ENCODE data around the gene SPATS2L.

Gene SPATS2L, protein sequence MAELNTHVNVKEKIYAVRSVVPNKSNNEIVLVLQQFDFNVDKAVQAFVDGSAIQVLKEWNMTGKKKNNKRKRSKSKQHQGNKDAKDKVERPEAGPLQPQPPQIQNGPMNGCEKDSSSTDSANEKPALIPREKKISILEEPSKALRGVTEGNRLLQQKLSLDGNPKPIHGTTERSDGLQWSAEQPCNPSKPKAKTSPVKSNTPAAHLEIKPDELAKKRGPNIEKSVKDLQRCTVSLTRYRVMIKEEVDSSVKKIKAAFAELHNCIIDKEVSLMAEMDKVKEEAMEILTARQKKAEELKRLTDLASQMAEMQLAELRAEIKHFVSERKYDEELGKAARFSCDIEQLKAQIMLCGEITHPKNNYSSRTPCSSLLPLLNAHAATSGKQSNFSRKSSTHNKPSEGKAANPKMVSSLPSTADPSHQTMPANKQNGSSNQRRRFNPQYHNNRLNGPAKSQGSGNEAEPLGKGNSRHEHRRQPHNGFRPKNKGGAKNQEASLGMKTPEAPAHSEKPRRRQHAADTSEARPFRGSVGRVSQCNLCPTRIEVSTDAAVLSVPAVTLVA

DNA sequence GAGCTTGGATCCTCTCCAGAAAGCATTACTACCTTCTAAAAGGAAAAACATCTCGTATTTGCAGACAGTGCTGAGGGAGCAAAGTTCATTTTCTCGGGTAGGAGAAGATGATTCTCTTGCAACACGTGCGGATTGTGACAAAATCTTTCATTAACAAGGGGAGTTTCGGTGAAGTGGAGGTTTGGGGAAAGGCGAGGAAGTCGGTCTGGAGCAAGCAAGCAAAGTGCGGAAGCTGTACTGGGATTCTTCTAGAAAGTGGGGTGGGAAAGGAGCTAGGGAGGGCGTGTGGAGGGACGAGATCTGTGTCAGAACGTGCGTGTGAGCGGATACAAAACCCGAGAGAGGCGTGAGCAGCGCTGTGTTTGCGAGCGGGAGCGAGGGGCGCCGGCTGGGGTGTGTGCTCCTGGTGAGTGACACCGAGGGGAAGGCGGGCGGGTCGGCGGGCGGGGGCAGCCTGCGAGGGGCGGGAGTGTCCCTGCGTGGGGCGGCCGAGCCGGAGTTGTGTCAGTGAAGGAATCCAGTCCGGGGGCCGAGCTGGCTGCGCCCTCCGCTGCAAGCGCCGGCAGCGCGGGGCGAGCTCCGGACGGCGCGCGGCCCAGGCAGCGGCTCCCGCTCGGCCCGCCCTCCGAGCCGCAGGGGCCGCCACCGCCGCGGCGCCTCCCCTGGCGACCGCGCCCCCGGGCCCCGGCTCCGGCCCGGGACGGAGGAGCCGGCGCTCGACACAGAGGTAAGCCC lies at the start of gene SPATS2L:
Gene SPATS2L, plus strand, starts transcription at position 498 of the 735 bp plus-strand sequence. CDS start 82,552 bp downstream, outside the sequence.
- peak; percentile 31 for DNase-seq

DNA sequence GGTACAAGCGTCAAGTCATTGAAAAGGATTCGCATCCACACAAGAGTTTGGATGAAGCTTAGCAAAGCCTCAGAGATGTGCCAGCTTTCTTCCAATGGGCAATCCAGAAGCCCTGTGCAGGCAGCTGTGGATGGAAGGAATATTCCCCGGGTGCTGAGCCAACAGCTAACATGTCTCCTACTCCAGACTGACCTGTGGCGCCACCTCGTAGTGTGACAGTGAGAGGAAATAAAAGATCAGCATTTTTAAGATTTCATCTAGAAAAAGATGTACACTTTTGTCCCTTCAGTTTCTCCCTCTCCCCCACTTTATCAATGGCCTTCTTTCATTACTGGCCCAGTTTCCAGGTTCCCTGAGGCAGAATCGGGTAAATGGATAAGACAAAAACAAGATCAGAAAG lies 48.9 kb upstream of the SPATS2L start:
- DNase-seq: no peak

DNA sequence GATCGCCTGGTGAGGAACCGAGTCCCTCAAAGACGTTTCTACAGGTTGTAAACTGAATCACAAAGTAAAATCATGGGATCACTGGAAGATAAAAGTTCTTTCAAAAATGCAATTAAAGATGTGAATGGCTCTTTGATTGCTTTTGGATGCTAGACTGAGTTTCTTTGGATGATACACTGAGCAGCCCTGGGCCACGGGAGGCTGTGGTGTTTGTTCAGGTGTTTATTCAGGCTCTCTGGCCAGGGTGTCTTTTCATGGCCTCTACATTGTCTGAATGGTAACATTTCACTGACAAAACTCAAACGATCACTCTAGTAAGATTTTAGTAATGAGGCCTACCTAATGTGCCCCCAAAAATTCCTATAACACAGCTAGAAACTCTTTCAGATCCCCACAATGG lies 48.4 kb upstream of the SPATS2L start:
- DNase-seq: no peak

DNA sequence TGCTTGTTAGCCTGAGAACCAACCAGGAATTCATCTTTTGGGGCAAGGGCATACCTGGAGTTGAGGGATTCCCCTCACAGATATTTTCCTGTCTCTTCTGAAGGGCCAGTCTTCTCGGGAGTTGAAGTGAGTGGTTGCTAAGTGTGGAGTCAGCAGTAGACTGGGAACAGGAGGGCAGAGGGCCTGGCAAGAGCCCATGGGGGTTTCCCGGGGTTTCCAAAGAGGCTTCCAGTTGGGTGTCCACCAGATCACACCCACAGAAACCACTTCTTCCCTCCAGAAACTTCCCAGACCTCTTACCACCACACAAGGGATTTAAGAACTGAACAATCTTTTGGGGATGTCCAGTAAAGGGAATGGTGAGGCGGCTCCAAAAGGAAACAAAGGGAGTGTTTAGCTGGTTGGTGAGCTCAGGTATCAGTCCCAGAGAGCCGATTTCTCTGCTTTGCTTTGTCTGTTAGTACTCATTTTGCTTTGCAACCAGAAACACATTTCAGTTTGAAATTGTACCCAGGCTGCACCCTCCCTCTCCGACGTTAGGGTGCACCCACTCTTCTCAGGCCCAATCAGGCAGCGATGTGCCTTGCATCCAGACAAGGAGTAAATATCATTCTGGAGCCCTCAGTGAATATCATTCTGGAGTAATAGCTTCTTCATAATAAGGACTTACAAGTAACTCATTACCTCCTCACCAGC lies 47.5 kb upstream of the SPATS2L start:
- no peak for DNase-seq

DNA sequence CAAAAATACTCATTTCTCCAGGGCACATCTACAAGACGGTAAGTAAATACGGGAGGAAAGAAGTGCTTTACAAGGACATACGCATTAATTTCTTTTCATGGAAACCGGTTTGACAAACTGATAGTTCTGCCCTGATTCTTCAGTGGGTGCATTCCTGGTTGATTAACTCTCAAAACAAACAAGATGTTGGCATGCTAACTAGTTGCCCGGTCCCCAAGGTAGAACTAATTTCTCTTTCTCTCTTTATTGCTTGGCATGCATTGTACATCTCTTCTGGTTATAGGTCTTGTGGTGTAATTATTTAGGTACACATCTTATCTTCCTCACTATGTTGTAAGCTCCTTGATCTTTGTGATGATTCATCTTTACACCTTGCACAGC lies 46.9 kb upstream of the SPATS2L start:
- DNase-seq: no peak

DNA sequence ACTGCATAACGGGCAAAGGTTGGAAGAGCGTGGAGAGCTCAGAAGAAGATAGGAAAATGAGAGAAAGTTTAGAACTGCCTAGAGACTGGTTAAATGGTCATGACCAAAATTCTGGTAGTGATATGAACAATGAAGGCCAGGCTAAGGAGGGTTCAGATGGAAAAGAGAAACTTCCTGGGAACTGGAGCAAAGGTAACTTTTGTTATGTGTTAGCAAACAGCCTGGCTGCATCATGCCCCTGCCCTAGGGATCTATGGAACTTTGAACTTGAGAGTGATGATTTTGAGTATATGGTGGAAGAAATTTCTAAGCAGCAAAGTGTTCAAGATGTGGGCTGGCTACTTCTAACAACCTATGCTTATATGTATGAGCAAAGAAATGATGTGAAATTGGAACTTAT lies 44.4 kb upstream of the SPATS2L start:
- no peak for DNase-seq

DNA sequence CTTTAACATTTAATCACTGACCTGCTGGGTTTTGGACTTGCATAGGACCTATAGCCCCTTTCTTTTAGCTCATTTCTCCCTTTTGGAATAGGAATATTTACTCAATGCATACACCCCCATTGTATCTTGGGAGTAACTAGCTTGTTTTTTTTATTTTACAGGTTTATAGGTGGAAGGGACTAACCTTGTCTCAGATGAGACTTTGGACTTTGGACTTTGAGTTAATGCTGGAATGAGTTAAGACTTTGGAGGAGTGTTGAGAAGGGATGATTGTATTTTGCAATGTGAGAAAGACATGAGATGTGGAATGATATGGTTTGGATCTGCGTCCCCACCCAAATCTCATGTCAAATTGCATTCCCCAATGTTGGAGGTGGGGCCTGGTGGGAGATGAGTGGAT lies 43.2 kb upstream of the SPATS2L start:
- DNase-seq: no peak

DNA sequence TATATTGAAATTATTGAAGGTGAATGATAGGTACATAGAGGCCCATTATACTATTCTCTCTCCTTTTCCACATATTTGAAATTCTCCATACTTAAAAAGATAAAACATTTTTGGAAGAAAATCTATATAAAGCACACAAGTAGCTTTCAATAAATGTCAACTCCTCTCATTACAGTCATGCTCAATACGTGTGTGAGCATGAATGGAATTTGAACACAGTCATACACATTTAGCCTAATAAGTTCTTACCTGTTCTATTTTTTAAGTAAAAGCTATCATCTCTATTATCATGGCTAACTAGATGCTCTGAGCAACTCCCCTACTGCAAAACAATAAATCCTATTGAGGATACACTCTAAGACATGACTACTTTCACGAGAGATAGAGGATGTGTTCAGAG lies 41.9 kb upstream of the SPATS2L start:
- DNase-seq: no peak

DNA sequence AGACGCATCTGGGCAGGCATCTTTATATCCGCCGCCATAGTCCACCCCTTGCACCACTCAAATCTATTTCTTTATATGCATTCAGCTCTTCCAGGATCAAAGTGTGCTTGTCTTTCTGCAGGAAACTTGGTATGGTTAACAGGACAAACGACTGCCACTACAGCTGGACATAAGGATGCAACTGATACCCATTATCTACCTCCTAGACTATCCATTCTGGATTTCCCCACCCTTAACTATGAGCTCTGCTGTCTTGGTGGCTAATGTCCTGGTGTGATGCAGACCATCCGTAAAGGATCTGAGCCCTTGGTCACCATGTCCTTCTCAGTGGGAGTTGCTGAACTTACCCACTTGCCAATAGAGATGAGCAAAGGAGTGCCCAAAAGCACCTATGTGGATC lies 40.1 kb upstream of the SPATS2L start:
- DNase-seq: no peak

DNA sequence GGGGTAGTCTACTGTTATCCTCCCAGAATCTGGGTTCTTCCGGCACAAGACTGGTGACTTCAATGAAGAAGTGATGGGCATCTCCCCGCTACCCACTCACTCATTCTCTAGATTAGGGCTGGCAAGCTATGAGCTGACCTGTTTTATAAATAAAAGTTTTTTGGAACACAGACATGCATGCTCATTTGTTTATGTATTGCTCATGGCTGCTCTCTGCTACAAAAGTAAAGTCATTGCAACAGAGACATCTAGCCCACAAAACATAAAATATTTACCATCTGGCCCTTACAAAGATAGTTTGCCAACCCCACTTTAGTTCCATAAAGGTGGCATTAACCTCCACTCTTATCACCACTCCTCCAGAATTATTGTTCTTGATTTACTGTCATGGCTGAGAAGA lies 39.1 kb upstream of the SPATS2L start:
- no peak for DNase-seq

DNA sequence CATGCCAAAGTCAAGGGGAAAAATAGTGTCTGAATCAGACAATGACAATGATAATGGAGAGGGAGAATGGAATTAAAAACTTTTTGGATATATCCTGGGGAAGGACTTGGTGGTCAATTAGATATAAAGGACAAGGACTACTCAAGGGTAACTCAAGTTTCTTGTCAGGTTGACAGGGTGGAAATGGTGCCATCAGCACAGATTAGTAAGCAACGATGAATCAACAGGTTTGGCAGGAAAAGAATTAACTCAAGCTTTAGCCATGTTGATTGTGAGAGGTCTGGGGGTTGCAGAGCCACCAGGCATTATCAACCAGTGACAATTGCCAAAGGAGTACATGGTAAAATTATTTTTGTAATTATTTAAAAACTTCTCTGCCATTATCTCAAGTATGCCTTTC lies 35.8 kb upstream of the SPATS2L start:
- no peak for DNase-seq

DNA sequence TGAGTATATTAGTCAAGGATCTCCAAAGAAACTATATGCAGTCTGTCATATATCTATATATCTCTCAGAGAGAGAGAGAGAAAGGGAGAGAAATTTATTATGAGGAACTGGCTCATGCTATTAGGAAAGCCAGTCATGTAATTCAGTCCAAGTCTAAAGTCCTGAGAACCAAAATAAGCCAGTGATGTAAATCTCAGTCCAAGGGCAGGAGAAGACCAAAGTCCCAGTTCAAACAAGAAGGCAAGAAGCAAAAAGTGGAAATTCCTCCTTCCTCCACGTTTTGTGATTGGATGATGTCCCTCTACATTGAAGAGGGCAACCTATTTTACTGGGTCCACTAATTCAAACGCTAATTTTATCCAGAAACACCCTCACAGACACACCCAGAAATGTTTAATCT lies 34.2 kb upstream of the SPATS2L start:
- no peak for DNase-seq

DNA sequence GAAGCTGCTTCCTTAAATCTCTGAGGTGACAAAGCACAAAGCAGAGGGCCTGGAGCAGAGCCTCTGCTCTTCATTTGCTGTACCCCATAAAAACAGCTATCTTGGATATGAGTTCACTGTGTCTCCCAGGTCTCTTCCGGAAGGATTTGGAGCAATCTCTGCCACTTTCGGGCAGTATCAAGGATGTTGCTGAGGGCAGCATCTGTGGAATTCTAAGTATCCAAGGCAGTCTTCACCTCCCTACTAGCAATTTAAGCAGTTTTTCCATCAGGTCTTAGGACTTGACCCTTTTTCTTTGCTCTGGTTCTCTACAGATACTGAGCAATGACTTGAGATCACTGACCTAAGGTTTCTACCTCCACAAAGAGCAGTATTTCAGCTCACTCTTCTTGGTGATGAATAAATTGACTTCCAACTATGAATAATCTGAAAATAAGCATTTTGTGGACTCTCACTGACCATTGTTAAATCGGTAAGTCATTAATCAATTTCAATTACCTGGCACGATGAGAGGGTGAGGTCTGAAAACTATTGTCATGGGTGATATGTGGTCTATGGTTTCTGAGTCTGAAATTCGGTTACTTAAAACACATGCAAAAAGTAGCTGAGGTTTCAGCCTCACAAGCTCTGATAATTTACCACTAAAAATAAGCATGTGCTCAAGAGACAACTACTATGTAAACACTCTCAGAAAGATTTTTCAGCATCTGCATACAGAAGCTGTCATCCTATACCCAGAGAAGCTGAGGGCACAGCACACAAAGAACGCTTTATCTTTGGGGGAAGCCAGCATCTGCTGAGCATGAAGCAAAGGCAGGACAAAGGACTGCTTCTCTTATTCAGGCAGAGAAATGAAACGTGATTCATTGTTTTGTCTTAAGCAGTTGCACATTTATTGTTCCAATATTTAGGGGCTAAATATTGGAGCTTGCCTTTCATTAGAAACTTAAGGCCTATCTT lies 32.1 kb upstream of the SPATS2L start:
- DNase-seq: no peak

DNA sequence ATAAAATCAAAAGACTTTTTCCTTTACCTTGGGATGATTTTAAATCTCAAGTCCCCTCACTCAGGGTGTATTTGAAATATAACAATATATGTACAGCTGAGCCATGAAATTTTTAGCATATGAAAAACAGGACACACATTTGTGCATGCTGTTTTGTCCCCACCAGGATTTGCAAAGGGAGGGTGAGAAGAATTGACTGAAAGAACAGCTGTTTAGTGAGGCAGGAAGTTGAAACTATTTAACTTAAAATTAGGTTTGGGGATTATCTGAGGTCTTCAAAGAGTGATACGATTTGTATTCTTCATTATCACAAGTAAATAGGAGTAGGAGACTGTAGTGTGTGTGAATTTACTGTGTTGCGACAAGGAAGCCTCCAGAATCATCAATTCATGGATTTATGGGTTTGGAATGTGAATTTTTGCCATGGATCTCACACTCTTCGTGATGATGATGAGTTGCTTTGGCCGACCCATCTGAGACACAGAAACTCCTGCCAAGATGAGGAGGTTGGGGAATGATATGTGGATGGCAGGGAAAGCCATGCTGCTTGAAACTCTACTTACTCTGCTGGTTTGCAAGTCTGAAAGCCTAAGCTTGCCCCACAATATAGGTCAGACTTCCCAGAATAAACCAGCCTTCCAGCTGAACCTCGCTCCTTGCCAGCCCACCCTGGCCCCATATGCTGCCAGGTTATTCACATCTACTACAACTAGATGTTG lies 31.0 kb upstream of the SPATS2L start:
- no peak for DNase-seq

DNA sequence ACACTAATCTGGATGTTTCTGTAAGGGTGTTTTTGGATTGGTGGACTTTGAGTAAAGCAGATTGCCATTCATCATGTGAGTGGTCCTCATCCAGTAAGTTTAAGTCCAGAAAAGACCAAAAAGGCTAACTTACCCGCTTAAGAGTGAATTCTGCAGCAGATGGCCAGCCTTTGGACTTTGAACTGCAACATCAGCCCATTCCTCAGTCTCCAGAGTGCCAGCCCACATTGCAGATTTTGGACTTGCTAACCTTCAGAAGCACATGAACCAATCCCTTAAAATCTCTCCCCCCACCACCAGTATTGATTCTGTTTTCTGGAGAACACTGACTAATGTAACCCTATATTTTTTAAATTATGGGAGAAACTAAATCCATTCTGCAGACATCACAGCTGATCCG lies 30.0 kb upstream of the SPATS2L start:
- DNase-seq: no peak

DNA sequence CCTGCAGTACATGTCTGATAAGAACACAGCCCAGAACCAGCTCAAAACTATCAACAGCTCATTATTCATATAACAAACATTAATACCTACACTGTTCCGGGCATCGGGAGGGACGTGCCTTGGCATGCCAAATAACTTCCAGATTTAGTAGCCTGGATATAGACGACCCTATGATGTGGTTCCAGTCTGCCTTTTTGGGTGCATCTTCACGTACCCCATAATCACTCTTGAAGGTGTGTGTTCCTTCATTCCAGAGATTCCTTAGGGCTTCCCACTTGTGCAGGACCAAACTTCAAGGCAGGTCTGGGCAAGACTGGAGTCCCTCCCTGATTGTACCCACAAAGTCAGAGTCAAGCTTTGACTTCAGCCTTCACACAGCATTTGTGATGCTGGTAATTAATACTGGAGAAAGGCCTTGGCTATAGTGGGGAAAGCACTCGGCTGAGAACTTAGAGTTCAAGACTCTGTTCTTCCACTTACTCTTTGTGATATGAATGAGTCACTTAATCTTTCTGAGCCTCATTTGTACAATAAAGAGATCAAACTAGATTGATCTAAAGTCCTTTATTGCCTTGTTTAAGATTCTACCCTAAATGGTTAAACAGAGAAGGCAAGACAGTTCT lies 27.7 kb upstream of the SPATS2L start:
- no peak for DNase-seq

DNA sequence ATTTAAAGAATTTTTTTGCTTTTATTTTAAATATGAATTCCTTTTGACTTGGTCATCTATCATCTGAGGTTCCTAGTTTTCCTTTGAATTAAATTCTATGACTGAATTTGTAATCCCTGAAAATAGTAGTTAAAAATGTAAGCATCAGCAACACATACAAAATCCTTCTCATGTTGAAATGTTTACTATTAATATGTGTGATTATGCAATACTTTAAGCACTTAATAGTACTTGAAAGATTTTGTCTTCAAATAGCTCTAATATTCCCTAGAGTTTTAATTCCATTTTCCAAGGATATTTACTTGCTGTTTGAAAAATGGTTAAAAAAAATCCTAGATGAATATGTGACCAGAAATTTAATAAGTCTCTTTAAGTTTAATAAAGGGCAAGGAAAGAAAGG lies 26.6 kb upstream of the SPATS2L start:
- DNase-seq: no peak

DNA sequence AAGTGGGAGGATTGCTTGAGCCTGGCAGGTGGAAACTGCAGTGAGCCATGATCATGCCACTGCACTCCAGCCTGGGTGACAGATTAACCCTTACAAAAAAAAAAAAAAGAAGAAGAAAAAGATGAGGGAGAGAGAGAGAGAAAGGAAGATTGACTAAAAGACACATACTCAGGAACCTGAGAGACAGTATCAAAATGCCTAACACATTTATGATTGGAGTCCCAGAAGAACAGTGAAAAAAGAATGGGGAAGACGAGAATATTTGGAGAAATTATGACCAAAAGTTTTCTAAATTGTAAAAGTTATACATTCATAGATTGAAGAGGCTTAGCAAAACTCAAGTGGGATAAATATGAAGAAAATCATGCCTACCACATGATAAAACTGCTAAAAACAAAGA lies 19.9 kb upstream of the SPATS2L start:
- DNase-seq: no peak

DNA sequence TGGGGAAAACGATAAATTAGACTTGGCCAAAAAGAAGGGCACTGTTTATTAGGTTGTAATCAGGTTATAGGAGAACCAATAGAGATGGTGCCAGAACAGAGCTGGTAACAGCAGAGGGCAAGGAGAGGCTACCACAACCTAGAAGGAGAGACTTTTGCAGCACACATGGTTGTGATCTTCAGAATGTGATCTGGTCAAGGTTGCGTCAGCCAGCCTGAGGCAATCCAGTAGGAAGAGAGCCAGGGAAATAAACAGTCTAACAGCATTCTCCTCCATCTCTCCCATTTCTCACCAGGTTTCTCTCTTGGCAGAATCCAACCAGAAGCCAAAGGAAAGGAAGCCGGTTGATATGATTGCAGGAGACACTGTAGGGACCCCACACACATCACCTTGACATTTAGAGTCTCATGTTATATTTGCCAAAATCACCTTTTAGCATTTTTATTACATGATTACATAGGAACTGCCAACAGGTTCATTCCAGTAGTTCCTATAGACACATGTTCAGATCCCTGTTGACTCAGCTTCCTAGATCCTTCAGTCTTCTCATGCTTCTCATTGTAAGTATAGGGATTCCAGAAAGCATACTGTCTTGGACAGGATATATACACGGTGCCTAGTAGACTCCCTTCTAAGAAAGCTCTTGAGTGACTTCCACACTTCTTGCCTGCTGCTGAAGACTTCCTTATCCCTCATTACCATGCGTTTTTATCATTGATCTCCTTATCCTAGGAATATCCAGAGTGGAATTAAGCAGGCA lies 17.6 kb upstream of the SPATS2L start:
- no peak for DNase-seq

DNA sequence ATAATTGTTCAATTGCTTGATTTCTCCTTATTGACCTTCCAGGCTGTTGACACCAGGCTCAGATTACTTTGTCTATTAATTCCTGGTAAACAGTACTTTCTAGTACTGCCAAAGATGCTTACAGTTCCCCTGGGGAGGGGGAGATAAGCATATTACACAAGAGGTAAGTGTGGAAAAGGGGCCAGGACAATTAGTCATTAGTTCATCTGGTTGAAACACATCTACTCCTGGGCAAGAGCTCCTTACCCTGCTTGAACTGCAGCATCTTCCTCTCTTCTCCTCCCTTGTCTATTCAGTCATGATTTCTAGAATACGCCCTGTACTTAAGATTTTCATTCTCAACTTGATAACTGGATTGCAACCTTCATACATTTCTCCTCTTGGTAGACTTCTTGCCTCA lies 10.4 kb upstream of the SPATS2L start:
- DNase-seq: no peak
